ENCODE results near the gene TIMM22.

TIMM22 gene

DNA sequence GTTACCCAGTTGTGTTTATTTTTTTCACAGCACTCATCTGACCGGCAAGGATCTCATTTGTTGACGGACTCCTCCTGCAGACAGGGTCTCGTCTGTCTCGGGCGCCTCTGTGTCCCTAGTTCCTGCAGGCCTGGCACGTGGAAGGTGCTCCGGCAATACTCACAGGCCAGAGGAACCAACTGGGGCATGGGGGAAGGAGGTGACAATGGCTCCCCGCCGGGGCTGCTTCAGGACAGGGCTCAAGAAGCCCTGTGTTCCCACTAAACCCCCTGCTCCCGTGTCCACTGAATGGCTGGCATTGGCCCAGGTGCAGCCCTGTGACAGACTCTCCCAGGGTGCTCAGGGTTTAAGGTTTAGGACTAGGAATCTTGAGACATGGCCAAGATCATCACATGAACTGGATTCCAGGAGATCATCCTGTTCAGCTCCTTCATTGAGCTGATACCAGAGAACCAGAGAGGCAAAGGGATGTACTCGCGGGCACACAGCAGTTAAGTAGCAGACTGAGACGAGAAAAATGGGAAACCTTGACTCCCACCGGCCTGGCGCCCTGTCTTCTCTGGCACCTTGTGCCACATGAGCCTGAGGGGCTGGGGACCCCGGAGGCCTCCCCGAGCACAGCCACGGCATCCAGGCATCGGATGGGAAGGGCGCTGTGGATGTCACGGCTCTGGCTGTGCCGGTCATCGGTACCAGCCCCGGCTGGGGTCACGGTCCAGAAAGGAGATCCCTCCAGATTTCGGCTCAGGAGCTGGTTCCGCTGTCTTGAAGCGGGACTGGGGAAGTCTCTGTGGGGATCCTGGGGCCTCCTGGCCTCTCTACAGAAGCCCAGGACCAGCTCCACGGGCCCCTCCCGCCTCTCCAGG lies 29.0 kb downstream of the TIMM22 start:
- Histone ChIP-seq H3K9ac (ENCODE audit: insufficient read length) (no peak overlapping the region), H3K9me3 (ENCODE audit: low read depth, low read length) (no peaks in the 10 kb centered on the region), H3K27ac (no peak overlapping the region), H3K4me3 (no peak overlapping the region), H3K36me3 (ENCODE audit: insufficient read depth, low read length) (no peaks in the 10 kb centered on the region)
- no peak for TF ChIP-seq POLR2AphosphoS5 (IDR thresholded peaks at IDR 0.05; ENCODE audit: borderline replicate concordance, low read depth, low read length)
- no peak for TF ChIP-seq FOXP2 (optimal IDR thresholded peaks at IDR 0.05; ENCODE audit: control extremely low read depth, extremely low read length, insufficient read depth)
- no peak for TF ChIP-seq EZH2 (IDR thresholded peaks at IDR 0.05)
- no peak for DNase-seq (ENCODE audit: low read depth, low spot score)

DNA sequence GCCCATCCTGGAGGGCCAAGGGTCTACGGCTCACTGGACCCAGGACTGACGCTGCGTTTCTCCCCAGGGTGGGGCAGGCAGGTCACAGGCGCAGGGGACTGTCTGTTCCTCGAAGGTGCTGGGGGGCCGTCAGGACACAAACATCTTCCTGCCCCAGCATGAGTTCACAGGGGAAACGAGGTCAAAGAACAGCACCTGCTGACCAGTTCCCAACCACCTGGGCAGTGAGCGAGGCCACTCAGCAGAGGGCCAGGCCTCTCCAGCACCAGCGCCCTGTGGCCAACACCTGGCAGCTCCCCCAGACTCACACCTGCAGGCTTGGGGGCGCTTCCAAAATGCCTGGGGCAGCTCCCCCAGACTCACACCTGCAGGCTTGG lies 29.7 kb downstream of the TIMM22 start:
- TF ChIP-seq EZH2 (IDR thresholded peaks at IDR 0.05), result no peak
- TF ChIP-seq FOXP2 (optimal IDR thresholded peaks at IDR 0.05; ENCODE audit: control extremely low read depth, extremely low read length, insufficient read depth), result no peak
- TF ChIP-seq POLR2AphosphoS5 (IDR thresholded peaks at IDR 0.05; ENCODE audit: borderline replicate concordance, low read depth, low read length), result no peak
- DNase-seq (ENCODE audit: low read depth, low spot score), result no peak
- no peak overlapping the region for H3K4me3 ChIP-seq
- H3K27ac ChIP-seq, result no peak overlapping the region
- no peaks in the 10 kb centered on the region for H3K36me3 ChIP-seq (ENCODE audit: insufficient read depth, low read length)
- H3K9me3 ChIP-seq (ENCODE audit: low read depth, low read length), result no peaks in the 10 kb centered on the region
- no peak overlapping the region for H3K9ac ChIP-seq (ENCODE audit: insufficient read length)

DNA sequence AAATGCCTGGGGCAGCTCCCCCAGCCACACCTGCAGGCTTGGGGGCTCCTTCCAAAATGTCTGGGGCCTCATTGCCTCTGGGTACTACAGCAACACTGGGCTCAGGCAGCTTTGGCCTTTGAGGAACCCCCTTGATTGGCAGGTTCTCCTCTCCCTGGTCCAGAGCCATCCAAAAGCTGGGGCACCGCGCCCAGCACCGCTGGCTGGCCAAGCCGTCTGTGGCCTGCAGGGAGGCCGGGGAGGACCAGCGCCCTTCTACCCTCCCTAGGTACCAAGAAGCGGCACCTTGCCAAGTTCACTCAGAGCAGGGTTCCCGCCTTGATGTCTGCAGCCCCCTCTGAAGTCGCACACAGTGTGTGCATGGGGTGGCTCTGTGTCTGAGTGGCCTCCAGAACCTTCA lies 30.1 kb downstream of the TIMM22 start:
- Histone ChIP-seq H3K9me3 (ENCODE audit: low read depth, low read length) (no peaks in the 10 kb centered on the region), H3K9ac (ENCODE audit: insufficient read length) (no peak overlapping the region), H3K27ac (no peak overlapping the region), H3K4me3 (no peak overlapping the region), H3K36me3 (ENCODE audit: insufficient read depth, low read length) (no peaks in the 10 kb centered on the region)
- no peak for TF ChIP-seq FOXP2 (optimal IDR thresholded peaks at IDR 0.05; ENCODE audit: control extremely low read depth, extremely low read length, insufficient read depth)
- no peak for TF ChIP-seq POLR2AphosphoS5 (IDR thresholded peaks at IDR 0.05; ENCODE audit: borderline replicate concordance, low read depth, low read length)
- TF ChIP-seq EZH2 (IDR thresholded peaks at IDR 0.05), result no peak
- no peak for DNase-seq (ENCODE audit: low read depth, low spot score)

DNA sequence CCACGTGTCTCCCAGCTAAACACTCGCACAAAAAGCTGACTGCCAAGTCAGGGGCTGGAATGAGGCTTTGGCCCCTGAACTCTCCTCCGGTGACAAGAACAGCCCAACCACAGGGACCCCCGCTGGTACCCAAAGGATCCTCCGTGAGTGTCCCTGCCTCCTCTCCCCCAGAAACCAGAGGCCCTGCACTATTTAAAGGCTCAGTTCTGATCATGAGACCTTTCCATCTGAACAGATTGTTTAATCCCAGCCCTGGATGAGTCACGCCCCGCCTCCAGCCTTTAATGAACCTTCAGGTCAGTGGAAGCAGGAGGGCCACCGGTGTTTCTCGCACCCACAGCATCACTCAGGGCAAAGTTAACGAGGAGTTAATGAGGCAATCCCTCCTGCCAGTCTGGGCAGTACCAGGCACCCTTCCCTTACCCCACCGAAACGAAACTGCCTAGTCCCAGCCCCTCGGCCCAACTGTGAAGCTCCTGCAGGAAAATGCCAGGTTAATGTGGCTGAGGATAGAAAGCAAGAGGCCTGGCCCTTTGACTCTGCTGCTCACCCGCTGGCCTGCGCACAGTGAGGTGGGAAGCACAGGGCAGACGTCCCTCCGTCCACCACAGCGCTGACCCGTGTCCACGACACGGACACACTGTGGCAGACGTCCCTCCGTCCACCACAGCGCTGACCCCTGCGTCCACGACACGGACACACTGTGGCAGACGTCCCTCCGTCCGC lies 32.4 kb downstream of the TIMM22 start:
- no peak overlapping the region for H3K4me3 ChIP-seq
- TF ChIP-seq FOXP2 (optimal IDR thresholded peaks at IDR 0.05; ENCODE audit: control extremely low read depth, extremely low read length, insufficient read depth) (no peak), EZH2 (IDR thresholded peaks at IDR 0.05) (no peak), POLR2AphosphoS5 (IDR thresholded peaks at IDR 0.05; ENCODE audit: borderline replicate concordance, low read depth, low read length) (no peak)
- no peaks in the 10 kb centered on the region for H3K9me3 ChIP-seq (ENCODE audit: low read depth, low read length)
- H3K27ac ChIP-seq, result no peak overlapping the region
- H3K9ac ChIP-seq (ENCODE audit: insufficient read length), result no peak overlapping the region
- no peaks in the 10 kb centered on the region for H3K36me3 ChIP-seq (ENCODE audit: insufficient read depth, low read length)
- no peak for DNase-seq (ENCODE audit: low read depth, low spot score)

DNA sequence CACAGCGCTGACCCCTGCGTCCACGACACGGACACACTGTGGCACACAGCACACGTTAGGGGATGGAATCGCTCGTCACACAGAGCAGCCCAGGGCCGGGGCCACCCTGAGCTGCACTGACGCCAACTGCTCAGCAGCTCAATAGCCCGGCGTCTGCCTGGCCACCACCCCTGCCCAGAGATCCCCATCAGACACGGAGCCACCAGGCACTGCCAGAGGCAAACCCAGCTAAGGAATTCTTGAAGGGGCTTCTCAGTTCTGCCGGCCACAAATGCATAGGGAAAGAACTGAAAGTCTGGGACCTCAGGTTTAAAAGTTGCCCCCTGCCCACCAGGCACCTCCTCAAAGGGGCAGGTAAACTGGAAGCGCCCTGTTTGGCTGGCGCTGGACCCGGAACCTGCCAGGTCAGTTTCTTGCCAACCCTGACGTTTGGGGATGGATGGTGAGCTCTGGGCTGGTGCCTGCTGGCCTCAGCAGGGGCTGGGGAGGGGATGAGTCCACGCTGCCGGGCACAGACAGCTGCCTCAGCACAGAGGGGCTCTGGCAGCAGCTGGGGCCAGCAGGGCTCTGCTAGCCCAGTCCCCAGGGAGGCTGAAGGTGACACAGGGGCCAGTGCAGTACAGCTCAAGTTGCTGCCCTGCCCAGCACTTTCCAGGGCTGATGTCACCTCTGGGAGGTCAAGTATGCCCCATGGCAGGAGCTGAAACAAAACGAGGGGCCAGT lies 33.2 kb downstream of the TIMM22 start:
- H3K36me3 ChIP-seq (ENCODE audit: insufficient read depth, low read length), result no peaks in the 10 kb centered on the region
- no peak overlapping the region for H3K4me3 ChIP-seq
- no peak overlapping the region for H3K27ac ChIP-seq
- H3K9me3 ChIP-seq (ENCODE audit: low read depth, low read length), result no peaks in the 10 kb centered on the region
- TF ChIP-seq EZH2 (IDR thresholded peaks at IDR 0.05) (no peak), FOXP2 (optimal IDR thresholded peaks at IDR 0.05; ENCODE audit: control extremely low read depth, extremely low read length, insufficient read depth) (no peak), POLR2AphosphoS5 (IDR thresholded peaks at IDR 0.05; ENCODE audit: borderline replicate concordance, low read depth, low read length) (no peak)
- no peak for DNase-seq (ENCODE audit: low read depth, low spot score)
- no peak overlapping the region for H3K9ac ChIP-seq (ENCODE audit: insufficient read length)

DNA sequence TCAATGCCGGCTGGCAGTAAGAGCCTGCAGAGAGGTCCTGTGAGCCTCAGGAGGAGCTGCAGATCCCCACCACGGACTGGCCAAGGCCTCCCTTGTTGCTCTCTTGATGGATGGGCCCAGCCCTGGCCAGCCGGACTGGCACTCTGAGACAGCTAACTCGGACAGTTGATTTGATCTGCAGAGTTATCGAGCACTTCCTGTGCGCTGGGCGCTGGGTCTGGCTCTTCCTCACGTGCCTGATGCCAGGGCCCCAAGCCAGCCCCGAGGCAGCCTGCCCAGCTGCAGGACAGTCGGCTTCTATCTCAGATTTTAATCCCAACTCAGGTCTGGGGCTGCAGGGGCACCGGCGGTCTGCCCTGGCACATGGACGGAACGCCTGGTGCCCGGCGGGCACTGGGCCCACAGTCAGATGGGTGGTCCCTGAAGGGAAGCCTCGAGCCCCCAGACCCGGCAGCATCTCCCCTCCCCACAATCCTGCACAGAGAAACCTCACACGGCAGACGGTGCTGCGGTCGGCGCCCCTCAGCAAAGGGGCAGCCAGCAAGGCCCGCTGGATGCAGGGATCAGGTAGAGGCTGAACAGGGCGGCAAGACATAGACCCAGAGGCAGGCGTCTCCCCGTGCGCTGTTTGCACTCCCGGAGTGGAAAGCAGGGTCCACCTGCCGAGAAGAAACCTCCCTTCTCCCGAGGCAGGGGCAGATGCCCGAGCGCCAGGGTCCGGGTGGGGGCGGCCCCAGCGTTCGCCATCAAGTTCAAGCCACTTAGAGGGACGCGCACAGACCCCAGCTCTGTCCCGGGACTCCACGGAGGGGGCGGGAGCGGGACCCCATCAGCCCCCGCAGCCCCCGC lies 34.0 kb downstream of the TIMM22 start:
- no peak for DNase-seq (ENCODE audit: low read depth, low spot score)
- TF ChIP-seq POLR2AphosphoS5 (IDR thresholded peaks at IDR 0.05; ENCODE audit: borderline replicate concordance, low read depth, low read length) (no peak), FOXP2 (optimal IDR thresholded peaks at IDR 0.05; ENCODE audit: control extremely low read depth, extremely low read length, insufficient read depth) (no peak), EZH2 (IDR thresholded peaks at IDR 0.05) (no peak)
- Histone ChIP-seq H3K9ac (ENCODE audit: insufficient read length) (no peak overlapping the region), H3K27ac (no peak overlapping the region), H3K4me3 (no peak overlapping the region), H3K9me3 (ENCODE audit: low read depth, low read length) (no peaks in the 10 kb centered on the region), H3K36me3 (ENCODE audit: insufficient read depth, low read length) (no peaks in the 10 kb centered on the region)

DNA sequence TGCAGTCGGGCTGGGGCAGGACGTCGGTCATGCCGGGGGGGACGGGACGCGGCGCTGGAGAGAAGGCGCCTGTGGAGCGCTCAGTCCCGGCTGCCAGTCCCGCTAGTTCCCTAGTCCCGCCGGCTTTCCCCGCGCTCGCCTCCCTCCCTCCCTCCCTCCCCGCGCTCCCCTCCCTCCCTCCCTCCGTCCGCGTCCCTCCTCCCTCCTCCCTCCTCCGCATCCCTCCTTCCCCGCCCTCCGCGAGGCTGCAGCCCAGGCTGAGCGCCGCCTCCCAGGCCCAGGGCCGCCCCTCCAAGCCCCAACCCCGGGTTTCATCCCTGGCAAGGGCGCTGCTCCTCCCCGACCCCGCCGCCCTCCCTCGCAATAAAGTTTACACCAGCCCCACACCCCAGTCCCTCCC lies 34.8 kb downstream of the TIMM22 start:
- TF ChIP-seq FOXP2 (optimal IDR thresholded peaks at IDR 0.05; ENCODE audit: control extremely low read depth, extremely low read length, insufficient read depth), result no peak
- no peak for TF ChIP-seq EZH2 (IDR thresholded peaks at IDR 0.05)
- no peak for TF ChIP-seq POLR2AphosphoS5 (IDR thresholded peaks at IDR 0.05; ENCODE audit: borderline replicate concordance, low read depth, low read length)
- H3K9me3 ChIP-seq (ENCODE audit: low read depth, low read length), result no peaks in the 10 kb centered on the region
- H3K4me3 ChIP-seq, result no peak overlapping the region
- H3K36me3 ChIP-seq (ENCODE audit: insufficient read depth, low read length), result no peaks in the 10 kb centered on the region
- H3K9ac ChIP-seq (ENCODE audit: insufficient read length), result no peak overlapping the region
- DNase-seq (ENCODE audit: low read depth, low spot score), result no peak
- H3K27ac ChIP-seq, result no peak overlapping the region
